HUDEP-2 (cell line): ENCODE results near the gene OPA1.
"Not testable (repeated sequence)": the region's sequence is repeated elsewhere in the genome, so short reads cannot be mapped to it uniquely, and the experiment has no call there.

Source experiments
- DNase-seq, 76 experiments: peaks; one replicate each; lab custom pipeline; 2025; ENCODE audit not compliant: unreplicated experiment in 76 of 76; lab: John Stamatoyannopoulos, UW

Gene OPA1

DNA sequence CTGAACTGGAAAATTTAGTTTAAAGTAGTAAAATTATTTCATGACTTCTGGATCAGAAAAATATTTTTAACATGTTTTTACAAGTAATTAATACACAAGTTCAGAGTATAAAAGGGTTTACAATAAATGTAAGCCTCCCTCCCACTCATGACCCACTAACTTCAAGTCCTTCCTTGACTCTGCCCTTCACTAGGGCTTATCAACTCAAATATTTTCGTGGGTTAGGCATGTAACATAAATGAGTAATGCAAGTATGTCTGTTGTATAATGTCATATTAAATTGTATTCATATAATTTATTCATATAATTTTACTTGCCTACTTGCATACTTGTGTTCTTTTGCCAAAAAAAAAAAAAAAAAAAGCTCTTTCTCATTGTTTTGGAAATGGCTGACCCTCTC lies 3.4 kb upstream of the OPA1 start:
- no peak for DNase-seq

DNA sequence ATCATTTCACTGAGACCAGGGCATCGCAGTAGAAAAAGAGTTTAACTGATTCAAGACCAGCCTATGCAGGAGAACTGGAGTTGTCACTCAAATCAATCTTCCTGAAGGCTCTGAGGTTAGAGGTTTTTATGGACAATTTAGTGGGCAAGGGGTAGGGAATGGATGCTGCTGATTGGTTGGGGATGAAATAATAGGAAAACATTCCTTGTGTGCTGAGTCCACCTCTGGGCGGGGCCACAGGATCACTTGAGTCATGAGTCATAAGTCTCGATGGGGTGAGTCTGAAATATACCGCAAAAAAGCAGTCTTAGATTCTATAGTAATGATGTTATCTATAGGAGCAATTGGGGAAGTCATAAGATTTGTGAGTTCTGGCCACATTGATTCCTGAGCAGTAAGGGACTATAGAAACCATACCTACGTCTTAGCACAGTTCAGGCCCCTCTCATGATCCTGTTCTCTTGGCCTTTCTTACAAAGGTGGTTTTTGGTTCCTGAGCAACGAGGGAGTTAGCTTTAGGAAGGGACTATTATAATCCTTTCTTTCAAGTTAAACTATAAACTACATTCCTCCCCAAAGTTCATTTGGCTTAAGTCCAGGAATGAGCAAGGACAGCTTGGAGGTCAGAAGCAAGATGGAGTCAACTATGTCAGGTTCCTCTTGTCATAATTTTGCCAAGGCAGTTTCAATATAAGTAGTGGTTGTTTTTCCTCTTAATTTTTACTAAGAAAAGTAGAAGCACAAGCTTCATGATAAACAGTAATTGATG lies 2.7 kb upstream of the OPA1 start:
- peak in 48 of 76 experiments; percentile 1 to 68 (median 22) for DNase-seq

DNA sequence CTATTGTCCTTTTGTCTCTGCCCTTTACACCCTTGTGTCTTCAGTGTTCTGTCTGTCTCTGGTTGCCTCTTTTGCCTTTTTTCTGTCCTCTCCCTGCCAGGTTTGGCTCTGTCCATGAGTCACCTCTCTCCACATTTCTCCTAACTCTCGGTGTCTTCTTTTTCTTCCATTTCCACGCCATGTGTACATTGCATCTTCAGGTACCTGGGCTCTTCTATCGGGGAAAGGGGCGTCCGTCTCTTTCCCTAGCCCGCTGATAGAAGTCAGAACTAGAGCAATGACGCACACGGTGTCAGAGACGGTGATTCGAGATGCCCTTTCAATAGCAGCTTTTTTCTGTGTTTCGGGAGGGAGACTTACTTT lies 641 bp downstream of the OPA1 start:
- DNase-seq, result peak in 20 of 76 experiments; percentile 1 to 46 (median 19)

DNA sequence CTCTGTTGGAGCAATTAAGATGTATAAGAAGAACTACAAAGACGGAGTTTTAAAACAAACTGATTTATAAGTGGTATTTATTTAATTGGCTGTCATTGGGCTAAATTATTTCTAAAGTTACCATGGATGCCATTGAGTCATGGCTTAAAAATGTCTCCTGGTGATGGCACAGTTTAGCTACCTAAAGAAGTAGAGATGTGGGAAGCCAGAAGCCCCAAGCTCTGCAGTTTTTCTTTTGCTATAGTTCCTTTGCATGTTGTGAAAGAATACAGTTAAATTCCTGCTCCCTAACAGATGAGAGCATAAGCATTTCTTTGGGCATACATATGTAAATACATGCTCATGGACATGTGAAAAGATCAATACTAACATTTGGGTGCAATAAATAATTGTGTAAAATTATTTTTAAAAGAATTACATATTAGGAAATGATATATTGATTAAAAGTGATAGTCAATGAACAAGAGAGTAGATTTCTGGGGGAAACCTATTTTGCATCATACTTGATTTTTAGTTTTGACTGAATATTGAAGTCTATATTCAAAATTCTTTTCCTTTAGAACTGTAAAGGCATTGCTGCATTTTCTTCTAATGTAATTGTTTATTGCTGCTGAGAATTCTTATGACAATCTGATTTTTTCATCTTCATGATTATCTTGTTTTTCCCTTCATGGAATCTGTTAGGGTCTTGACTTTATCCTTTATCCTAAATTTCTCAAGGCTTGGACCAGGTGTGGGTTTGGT lies 2.1 kb downstream of the OPA1 start:
- no peak for DNase-seq

DNA sequence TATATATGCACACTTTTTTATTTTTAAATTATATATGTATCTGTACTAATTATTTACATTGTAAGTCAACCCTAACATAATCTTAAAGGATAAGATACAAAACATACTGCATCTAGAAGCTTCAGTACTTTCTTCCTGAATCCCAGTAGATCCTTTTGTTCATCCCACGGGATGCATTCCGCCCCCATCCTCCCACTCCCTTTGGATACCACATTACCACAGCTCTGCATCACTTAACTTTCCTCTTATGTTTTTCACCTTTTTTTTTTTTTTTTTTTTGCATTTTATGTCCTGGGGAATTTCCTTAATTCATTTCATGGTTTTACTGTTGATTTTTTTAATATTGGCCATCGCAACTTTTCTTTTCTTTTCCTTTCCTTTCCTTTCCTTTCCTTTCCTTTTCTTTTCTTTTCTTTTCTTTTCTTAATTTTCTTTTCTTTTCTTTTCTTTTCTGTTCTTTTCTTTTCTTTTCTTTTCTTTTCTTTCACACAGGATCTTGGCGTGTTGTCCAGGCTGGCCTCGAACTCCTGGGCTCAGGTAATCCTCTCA lies 3.0 kb downstream of the OPA1 start:
- DNase-seq, result no peak

DNA sequence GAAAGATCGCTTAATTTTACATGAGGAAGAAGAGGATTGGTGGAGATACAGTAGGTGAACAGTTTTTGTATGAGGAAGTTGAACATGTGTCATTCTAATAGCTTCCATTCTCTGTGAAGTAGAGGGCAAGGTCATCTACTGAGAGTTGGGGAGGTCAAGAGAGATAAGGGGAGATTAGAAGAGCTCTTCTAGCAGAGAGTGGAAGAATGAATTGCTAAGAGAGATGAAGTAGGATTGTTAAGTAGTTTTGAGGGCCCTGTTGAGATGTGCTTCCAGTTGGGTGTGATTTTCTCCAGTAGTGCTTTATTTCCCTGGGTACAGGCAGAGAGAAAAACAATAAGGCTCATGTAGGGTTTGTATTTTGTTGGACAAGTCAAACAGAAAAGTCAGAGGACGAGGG lies 5.2 kb downstream of the OPA1 start:
- peak in 13 of 76 experiments; percentile 3 to 49 (median 13) for DNase-seq

DNA sequence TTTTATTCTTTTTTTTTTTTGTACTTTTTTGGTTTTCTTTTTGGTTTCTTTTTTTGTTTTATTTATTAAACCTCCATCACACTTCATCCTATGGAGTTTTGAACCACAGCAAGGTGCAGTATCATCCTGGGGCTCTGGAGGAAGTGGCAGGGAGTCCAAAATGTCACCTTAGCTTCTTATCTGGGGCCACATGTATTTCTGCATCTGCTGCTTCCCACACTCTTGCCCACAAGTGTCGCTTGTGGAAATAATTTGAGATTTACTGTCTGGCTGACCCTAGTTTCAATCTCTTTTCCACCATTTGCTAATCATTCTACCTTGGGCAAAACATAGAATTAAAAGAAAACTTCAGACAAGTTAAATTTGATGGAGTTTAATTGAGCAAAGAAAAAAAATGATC lies 6.4 kb downstream of the OPA1 start:
- DNase-seq, result peak in 4 of 76 experiments; percentile 3 to 14 (median 8)

DNA sequence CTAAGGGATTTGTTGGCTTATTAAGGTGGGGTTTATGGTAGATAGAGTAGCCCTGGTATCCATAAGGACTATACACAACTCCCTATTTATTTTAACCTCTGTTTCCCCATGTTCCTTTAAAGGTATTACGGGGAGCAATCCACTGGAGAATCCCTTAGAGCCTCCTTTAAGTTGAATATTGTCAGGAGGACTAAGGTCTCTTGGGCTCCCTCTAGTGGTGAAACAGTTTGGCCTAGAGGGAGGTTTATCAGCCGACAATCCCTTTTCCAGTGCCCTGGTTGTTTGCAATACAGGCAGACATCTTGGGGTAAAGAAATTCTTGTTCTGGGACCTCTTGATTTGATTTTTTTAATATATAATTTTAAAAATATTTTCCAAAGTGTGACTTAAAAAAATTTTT lies 12.9 kb downstream of the OPA1 start:
- peak in 65 of 76 experiments; percentile 2 to 80 (median 42) for DNase-seq

DNA sequence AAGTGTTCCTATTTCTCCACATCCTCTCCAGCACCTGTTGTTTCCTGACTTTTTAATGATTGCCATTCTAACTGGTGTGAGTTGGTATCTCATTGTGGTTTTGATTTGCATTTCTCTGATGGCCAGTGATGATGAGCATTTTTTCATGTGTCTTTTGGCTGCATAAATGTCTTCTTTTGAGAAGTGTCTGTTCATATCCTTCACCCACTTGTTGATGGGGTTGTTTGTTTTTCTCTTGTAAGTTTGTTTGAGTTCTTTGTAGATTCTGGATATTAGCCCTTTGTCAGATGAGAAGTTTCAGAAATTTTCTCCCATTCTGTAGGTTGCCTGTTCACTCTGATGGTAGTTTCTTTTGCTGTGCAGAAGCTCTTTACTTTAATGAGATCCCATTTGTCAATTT lies 13.9 kb downstream of the OPA1 start:
- not testable (repeated sequence) for DNase-seq

DNA sequence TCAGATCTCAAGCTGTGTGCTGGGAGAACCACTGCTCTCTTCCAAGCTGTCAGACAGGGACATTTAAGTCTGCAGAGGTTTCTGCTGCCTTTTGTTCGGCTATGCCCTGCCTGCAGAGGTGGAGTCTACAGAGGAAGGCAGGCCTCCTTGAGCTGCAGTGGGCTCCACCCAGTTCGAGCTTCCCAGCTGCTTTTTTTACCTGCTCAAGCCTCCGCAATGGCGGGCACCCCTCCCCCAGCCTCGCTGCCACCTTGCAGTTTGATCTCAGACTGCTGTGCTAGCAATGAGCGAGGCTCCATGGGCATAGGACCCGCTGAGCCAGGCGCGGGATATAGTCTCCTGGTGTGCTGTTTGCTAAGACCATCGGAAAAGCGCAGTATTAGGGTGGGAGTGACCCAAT lies 17.5 kb downstream of the OPA1 start:
- not testable (repeated sequence) for DNase-seq

DNA sequence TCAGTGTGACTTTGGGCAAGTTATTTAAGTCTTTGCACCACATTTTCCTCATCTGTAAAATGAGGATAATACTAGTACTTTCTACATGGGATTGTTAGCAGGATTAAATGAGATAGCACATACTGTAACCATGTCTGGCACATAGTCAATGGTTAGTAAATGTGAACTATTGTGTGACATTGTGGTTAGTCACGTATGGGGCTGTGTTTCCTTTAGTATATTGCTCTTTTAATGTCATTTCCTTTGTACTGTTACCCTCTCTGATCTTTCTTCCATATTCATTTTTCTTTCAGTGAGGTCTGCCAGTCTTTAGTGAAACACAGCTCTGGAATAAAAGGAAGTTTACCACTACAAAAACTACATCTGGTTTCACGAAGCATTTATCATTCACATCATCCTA lies 21.4 kb downstream of the OPA1 start:
- DNase-seq, result no peak

DNA sequence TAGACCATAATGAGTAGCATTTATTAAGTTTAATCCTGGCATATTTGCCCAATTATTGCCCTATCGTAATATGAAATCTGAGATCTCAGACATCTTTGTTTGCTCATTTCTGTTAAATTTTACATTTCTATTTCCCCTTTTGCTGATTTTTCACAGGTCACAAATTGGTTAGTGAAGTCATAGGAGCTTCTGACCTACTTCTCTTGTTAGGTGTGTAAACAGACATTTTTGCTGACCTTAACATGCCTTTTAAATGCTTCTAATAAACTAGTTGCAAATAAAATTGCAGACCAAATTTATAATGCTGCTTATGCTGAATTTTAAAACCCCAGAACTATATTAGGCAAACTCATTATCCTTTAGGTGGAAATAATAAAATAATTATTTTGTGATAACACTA lies 24.6 kb downstream of the OPA1 start:
- no peak for DNase-seq

DNA sequence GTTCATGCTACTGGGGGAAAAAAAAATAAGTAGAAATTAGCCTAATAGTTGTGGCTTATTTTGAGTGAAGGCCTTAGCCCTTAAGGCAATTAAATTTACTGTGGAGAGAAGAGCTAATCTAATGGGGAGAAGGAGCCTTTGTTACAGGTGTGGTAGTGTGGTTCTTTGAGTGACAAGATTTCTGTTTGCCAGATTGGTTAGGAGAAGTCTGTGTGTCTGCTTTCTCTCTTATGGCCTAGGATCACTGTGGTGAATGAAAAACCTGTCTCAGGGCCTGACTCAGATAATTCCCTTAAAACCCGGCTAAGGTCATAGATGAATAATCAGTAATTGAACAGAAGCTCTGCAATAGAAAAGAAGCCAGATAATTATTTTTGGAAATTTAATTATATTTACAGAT lies 27.0 kb downstream of the OPA1 start:
- no peak for DNase-seq

DNA sequence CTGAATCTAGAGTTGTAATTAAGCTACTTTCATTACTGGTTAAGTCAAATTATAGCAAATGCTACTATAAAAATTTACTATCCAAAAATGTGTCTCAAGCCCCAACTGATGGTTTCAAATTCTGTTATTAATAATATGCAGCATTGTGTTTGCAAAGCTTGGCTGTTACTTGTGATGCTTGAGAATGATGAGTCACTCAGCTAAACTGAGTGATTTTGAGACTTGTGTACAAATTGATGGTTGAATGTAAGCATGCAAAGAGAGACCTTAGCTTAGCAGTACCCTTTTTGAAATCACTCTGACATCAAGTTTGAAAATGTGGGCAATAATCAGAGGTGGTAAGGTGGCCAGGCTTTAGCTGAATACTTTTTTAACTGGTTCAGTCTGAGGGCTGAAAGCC lies 27.6 kb downstream of the OPA1 start:
- DNase-seq, result no peak

DNA sequence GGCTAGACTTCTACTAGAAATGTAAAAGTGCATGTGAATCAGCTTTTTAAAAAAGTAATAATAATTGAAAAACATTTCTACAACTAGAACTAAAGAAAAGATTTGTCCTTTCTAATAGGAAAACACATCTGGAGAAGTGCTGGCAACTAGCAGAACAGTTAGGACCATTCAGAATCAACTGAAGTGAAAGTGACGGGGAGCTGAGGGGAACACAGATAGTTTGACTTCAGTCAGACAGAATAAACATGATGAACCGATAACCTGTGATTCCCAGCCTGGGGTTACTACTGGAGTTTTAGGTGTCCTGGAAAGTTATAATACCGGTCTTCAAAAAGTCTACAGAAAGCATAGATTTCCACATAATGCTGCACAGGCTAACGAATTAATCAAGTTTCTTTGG lies 28.1 kb downstream of the OPA1 start:
- no peak for DNase-seq

DNA sequence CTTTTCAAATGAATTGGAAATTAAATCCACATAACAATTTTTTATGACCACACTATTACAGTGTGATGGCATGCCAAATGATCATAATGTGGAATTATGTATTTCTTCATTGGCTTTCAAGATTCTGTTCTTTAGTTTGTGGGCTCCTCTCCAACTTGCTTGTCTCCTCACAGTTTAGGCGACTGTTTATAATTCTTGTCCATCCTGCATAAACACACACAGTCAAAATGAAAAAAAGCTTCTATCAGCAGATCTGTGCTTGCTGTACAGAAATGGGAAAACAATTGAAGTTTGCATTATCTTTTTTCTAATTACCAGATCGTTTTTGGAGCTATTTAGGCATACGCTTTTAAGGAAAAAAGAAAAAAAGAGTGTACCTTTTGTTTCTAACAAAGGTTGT lies 37.0 kb downstream of the OPA1 start:
- DNase-seq, result no peak

DNA sequence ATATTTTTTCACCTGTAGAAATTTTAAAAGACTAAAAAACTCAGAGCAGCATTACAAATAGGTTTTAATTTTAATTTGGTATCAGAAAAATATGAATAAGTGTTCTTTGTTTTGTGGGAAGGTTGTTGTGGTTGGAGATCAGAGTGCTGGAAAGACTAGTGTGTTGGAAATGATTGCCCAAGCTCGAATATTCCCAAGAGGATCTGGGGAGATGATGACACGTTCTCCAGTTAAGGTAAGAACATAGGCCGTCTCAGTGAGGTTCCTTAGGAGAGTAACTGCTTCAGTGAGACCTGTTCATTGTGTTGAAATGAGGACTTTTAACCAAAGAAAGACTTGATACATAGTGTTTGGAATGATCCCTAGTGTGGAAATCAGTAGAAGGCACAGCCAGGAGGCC lies 44.8 kb downstream of the OPA1 start:
- no peak for DNase-seq

DNA sequence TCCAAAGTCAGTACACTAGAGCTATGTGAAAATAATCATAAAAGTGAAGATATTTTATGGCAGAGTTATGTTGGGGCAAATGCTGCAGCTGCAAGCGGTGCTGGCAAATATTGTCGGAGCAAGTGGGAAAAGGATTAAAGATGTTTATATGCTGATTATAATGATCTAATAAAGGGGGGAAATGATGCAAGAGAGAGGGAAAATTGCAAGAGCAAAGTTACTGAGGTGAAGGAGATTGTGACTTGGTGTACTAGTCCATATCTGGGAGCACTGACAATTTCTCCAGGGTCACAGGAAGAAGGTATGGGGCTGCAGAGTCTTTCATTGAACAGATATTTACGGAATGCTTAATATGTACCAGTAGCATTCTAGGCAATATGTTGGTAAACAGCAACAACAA lies 45.8 kb downstream of the OPA1 start:
- DNase-seq, result no peak

DNA sequence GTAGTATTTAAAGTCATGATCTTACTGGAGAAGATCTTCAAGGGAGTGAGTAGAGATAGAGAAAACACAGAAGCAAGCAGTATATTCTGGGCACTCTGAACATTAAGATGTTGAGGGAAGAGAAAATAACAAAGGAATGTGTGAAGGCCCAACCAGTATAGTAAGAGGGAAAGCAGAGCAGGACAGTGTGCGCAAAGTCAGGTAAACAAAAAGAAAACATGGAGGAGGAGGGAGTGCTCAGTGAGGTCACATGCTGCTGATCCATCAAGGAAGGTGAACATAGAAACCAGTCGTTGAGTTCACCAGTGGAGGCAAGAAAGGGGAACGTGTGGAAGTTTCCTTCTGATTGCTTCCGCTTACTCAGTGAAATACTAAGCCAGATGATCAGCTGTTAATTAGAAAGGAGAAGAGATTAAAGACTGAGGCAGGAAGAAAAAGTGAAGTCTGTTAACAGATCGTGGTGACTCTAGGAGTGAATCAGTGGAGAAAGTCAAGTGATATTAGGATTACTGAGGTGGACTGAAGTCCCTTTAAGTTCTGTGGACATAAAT lies 47.2 kb downstream of the OPA1 start:
- DNase-seq, result no peak

DNA sequence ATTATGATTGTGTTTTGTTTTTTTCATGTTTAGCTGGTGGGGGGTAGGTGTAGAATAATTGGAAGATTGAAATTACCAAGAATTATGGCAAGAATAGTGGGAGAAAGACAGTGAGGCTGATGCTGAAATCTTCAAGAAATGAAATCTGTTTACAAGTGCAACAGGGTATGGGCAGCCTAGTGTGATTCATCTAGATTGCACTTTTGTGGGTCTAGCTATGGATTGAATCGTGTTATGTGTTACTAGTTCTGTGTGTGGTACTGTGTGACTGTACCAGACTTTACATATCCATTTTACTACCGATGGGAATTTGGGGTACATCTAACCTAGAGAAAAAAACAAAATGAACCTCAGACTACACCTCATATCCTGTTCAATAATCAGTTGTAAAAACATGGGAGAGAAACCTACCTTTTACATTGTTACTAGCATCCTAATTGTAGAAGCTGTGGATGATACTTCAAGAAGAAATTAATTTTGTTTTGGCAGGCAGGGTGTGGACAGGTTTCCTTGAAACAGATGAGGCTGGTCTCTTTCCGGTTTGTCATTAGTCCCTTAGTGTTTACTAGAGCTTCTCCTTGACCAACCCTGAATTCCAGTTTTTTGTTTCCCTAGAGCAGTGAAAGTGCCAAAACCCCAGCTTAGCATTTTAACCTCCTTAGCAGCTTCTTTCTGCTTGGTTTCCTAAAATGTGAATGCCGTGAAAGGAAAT lies 47.9 kb downstream of the OPA1 start:
- no peak for DNase-seq

DNA sequence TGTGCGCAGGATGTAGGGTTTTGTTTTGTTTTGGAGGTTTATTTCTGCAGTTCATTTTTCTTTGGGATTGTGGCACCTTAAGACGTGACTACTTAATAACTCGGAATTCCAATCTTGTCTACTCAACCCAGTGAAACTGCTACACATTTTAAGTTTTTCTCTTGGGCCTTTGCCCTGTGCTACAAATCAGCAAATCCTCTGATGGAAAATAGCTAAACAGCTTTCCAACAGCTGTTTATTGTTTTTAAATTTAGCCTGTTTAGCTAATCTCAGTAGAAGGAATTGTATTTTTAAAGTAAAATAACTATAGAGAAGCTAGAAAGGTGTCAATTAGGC lies 48.4 kb downstream of the OPA1 start:
- no peak for DNase-seq
